Measurements from ENCODE around the gene DUSP1. TPM values are rescaled to one million over a fixed set of nuclear protein-coding genes. Genes with fewer than 3 reads are reported as not detected.

The DUSP1 gene
- total and polyA plus RNA-seq, 2 of the 13 experiments (the other 11 are each of a cell fraction or from before 2014, with no cell fraction given), result 27.1 to 55.5 TPM

GRCh38 chr5:172772112-172772906 is 1.3 kb upstream of the DUSP1 start (continued):
- peak; percentile 81; the same call in 1 of the 2 replicates for TF ChIP-seq RNF219 (CRISPR knock-in tag; IDR thresholded peaks at IDR 0.05)
- peak; percentile 83; the same call in 1 of the 2 replicates for TF ChIP-seq BRD4 (CRISPR knock-in tag; IDR thresholded peaks at IDR 0.05)
- TF ChIP-seq KIAA2018 (CRISPR knock-in tag; IDR thresholded peaks at IDR 0.05; ENCODE audit: borderline replicate concordance), result 0 out of 2 replicates have a peak, but pooled peaks have one; percentile 49
- TF ChIP-seq SALL1 (CRISPR knock-in tag; IDR thresholded peaks at IDR 0.05), result peak; percentile 98
- TF ChIP-seq TBX3 (IDR thresholded peaks at IDR 0.05; ENCODE audit: borderline replicate concordance), result peak; percentile 62; the same call in 1 of the 2 replicates
- TF ChIP-seq ZNF784 (CRISPR knock-in tag; IDR thresholded peaks at IDR 0.05; ENCODE audit: borderline replicate concordance), result no peak; the same call in 1 of the 2 replicates
- no peak for TF ChIP-seq FLYWCH1 (CRISPR knock-in tag; IDR thresholded peaks at IDR 0.05)
- peak; percentile 78 for TF ChIP-seq ZMYM3 (CRISPR knock-in tag; IDR thresholded peaks at IDR 0.05)
- no peak for TF ChIP-seq DZIP1 (CRISPR knock-in tag; IDR thresholded peaks at IDR 0.05)
- TF ChIP-seq TBP (CRISPR knock-in tag; IDR thresholded peaks at IDR 0.05), result 0 out of 2 replicates have a peak, but pooled peaks have one; percentile 85
- peak; percentile 98 for TF ChIP-seq FOXK1 (CRISPR knock-in tag; IDR thresholded peaks at IDR 0.05; ENCODE audit: borderline replicate concordance, low read depth)
- TF ChIP-seq SOX6 (IDR thresholded peaks at IDR 0.05), result no peak
- TF ChIP-seq SOX6 (CRISPR knock-in tag; IDR thresholded peaks at IDR 0.05), result peak; percentile 93
- peak; percentile 51; the same call in 1 of the 2 replicates for TF ChIP-seq ZNF615 (CRISPR knock-in tag; IDR thresholded peaks at IDR 0.05; ENCODE audit: borderline replicate concordance)
